HL-60 (cell line): ENCODE data around the gene FAM89A.

ENCODE experiments used
- DNase-seq, 2 experiments: peaks; one replicate each; pipeline ENCODE4 v3.0.0-alpha.2; 2010 to 2020; ENCODE audit warnings: low read depth in 1 of 2, low spot score in 1 of 2
- H3K27ac ChIP-seq: fragments of 250-450 bp; sonication (Bioruptor Pico); replicated peaks from 2 replicates; pipeline ENCODE4 v1.5.1; 2020; ENCODE audit warnings: mild to moderate bottlenecking, moderate library complexity
- H3K27me3 ChIP-seq: fragments of 250-450 bp; sonication (Bioruptor Pico); 2 replicates; pipeline ENCODE4 v1.5.1; 2021; ENCODE audit warnings: mild to moderate bottlenecking, moderate library complexity; ENCODE audit not compliant: insufficient read depth, poor library complexity, severe bottlenecking
- H3K4me3 ChIP-seq: replicated peaks from 2 replicates; pipeline ENCODE4 v1.5.1; 2011; ENCODE audit warnings: mild to moderate bottlenecking, control low read depth, low read length; ENCODE audit not compliant: insufficient read depth
- CTCF ChIP-seq: IDR thresholded peaks from one replicate; pipeline ENCODE4 v1.5.1; 2011; ENCODE audit warnings: low read length, control low read depth, inconsistent platforms; ENCODE audit not compliant: insufficient read depth
- GABPA ChIP-seq: IDR thresholded peaks from 2 replicates; pipeline ENCODE4 v1.6.1; 2012; ENCODE audit warnings: low read depth
- POLR2AphosphoS5 ChIP-seq: IDR thresholded peaks from 2 replicates; pipeline ENCODE4 v1.6.1; 2012; ENCODE audit warnings: low read depth
- REST ChIP-seq: IDR thresholded peaks from 2 replicates; pipeline ENCODE4 v1.6.1; 2012; ENCODE audit warnings: low read depth; ENCODE audit not compliant: insufficient replicate concordance
- SPI1 ChIP-seq: IDR thresholded peaks from 2 replicates; pipeline ENCODE4 v1.6.1; 2012; ENCODE audit warnings: low read depth, mild to moderate bottlenecking, borderline replicate concordance

FAM89A gene

GRCh38 chr1:231041719-231042261 lies 1.7 kb upstream of the FAM89A start:
- Histone ChIP-seq H3K4me3 (no peak overlapping the region), H3K27me3 (peaks cover 2% of the 10 kb centered on the region), H3K27ac (no peak overlapping the region)
- TF ChIP-seq GABPA = no peak
- no peak for TF ChIP-seq CTCF
- TF ChIP-seq SPI1 = no peak
- no peak for TF ChIP-seq POLR2AphosphoS5
- TF ChIP-seq REST = no peak
- DNase-seq = no peak

DNA sequence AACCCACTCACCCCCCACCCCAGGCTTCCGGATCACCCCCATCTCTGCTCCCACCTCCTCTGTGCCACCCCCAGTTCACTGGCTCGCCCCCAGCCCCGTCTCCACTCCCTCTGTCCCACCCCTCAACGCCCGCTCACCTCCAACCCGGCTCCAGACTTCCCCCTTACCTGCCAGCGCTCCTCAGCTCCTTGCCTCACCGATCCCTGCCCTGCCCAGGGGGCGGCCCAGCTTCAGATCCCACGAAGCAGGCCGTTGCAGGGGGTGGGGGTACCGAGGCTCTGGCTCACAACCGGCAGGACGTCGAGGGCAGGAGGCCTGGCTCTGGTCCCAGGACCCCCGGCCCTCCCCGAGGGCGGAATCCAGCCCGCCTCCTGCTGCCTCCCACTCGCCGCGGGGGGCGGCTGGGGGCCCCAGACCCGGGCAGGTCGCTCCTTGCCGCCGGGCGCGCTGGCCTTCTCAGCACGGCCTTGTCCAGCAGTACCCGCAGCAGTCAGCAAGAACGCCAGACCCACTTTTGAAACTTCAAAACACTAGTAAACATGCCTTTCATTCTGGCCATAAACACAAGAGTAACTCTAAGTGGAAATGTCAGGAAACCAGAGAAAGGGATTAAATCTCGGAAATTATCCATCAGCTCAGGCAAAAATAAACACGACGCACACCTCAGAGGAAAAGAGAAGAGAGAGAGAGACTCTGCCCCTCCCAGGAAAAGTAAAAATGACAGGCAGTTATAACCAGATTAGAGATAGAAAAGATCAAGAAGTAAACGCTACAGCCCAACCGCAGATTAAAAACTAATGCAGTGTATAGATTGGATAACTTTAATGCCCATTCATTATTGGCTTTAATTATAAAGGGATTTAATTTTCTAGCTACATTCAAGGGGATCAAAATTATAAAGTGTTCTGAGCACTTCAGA lies 1.0 kb upstream of the FAM89A start:
- TF ChIP-seq CTCF (no peak), POLR2AphosphoS5 (no peak)
- peaks cover 2% of the 10 kb centered on the region for H3K27me3 ChIP-seq
- DNase-seq = no peak
- H3K4me3 ChIP-seq = peak overlapping the region; percentile 69; the same call in 1 of the 2 replicates
- H3K27ac ChIP-seq = no peak overlapping the region

DNA sequence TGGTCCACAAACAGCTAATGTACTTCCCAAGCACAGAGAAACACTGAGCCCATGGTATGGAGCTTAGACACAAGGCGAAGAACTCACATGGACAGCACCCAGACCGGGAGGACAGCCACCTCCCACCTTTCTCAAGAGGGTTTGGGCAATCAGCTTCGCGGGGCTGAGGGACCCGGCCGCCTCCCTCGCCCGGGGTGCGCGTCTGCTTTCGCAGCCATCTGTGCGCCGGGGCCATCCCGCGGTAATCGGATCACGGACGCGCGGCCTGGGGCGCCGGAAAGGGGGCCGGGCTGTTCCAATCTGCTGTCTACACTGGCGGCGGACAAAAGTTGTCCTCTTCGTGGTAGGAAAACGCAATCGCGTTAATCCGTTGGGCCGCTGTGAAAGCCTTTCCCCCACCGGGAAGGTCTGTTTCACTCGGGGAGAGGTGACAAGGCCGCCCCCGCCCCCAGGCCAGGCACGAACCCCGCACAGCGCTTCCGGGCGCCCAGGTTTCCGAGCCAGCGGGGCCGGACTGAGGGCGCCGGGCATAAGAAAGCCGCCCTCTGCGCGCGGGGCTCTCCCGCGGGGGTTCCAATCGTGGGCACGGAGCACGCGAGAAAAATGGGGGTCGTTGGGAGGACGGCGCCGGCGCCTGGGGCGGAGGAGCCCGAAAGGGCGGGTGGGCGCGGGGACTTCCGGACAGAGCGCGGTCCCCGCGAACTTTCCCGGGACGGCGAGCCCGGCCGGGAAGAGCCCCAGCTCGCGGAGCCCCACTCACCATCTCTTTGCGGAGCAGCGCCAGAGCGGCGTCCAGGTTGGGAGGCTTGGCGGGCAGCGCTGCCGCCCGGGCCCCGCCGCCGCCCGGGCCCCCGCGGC lies 664 bp downstream of the FAM89A start:
- TF ChIP-seq GABPA = no peak
- no peak for TF ChIP-seq SPI1
- TF ChIP-seq POLR2AphosphoS5 = no peak
- peak; percentile 69 for TF ChIP-seq REST
- TF ChIP-seq CTCF = no peak
- Histone ChIP-seq H3K27me3 (peaks cover 2% of the 10 kb centered on the region), H3K27ac (no peak overlapping the region; the same call in 1 of the 2 replicates), H3K4me3 (peak overlapping the region; percentile 69)
- peak in 1 of 2 experiments; percentile 42 for DNase-seq
